Measurements from ENCODE around the gene MAB21L1. TPM values are rescaled to one million over a fixed set of nuclear protein-coding genes. Genes with fewer than 3 reads are reported as not detected.

MAB21L1 gene
- total RNA-seq, 1 experiment from 2014 or later: not detected

DNA sequence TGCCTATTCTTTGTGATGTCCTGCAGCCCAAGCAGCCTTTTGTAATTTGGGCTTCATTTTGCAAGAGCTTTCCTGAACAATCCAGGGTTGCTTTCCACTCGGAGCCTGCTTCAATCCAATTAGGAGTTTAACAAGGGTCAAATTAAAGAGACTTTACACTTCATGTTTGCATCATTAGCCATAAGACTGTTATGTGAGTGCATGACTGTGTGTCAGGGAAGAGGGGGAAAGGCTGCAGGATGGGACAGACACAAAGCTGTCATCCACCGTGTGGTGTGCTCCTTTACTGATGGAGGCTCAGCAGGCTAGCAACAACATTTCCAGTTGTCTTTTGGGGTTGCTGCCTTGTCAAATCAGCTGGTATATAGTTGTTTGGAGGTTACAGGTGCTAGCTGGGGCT is 23.7 kb upstream of the MAB21L1 start:
- TF ChIP-seq, protein P1, sequence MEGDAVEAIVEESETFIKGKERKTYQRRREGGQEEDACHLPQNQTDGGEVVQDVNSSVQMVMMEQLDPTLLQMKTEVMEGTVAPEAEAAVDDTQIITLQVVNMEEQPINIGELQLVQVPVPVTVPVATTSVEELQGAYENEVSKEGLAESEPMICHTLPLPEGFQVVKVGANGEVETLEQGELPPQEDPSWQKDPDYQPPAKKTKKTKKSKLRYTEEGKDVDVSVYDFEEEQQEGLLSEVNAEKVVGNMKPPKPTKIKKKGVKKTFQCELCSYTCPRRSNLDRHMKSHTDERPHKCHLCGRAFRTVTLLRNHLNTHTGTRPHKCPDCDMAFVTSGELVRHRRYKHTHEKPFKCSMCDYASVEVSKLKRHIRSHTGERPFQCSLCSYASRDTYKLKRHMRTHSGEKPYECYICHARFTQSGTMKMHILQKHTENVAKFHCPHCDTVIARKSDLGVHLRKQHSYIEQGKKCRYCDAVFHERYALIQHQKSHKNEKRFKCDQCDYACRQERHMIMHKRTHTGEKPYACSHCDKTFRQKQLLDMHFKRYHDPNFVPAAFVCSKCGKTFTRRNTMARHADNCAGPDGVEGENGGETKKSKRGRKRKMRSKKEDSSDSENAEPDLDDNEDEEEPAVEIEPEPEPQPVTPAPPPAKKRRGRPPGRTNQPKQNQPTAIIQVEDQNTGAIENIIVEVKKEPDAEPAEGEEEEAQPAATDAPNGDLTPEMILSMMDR (IDR thresholded peaks at IDR 0.05): no peak
- TF ChIP-seq, protein P2, sequence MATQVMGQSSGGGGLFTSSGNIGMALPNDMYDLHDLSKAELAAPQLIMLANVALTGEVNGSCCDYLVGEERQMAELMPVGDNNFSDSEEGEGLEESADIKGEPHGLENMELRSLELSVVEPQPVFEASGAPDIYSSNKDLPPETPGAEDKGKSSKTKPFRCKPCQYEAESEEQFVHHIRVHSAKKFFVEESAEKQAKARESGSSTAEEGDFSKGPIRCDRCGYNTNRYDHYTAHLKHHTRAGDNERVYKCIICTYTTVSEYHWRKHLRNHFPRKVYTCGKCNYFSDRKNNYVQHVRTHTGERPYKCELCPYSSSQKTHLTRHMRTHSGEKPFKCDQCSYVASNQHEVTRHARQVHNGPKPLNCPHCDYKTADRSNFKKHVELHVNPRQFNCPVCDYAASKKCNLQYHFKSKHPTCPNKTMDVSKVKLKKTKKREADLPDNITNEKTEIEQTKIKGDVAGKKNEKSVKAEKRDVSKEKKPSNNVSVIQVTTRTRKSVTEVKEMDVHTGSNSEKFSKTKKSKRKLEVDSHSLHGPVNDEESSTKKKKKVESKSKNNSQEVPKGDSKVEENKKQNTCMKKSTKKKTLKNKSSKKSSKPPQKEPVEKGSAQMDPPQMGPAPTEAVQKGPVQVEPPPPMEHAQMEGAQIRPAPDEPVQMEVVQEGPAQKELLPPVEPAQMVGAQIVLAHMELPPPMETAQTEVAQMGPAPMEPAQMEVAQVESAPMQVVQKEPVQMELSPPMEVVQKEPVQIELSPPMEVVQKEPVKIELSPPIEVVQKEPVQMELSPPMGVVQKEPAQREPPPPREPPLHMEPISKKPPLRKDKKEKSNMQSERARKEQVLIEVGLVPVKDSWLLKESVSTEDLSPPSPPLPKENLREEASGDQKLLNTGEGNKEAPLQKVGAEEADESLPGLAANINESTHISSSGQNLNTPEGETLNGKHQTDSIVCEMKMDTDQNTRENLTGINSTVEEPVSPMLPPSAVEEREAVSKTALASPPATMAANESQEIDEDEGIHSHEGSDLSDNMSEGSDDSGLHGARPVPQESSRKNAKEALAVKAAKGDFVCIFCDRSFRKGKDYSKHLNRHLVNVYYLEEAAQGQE (IDR thresholded peaks at IDR 0.05; ENCODE audit: insufficient read depth in 1 of 2, low read depth in 2 of 2, low read length in 1 of 2): no peak
- TF ChIP-seq TCF7L2 (IDR thresholded peaks at IDR 0.05; ENCODE audit: low read depth, low read length): no peak
- no peak for TF ChIP-seq POLR2AphosphoS5 (IDR thresholded peaks at IDR 0.05; ENCODE audit: low read depth, low read length)
- TF ChIP-seq SIN3A (IDR thresholded peaks at IDR 0.05; ENCODE audit: borderline replicate concordance, insufficient read depth, low read depth, low read length): no peak
- H3K4me3 ChIP-seq (ENCODE audit: low read depth in 2 of 2, low read length in 2 of 2): no peak overlapping the region
- H3K9me3 ChIP-seq (ENCODE audit: control insufficient read depth, insufficient read depth, low read depth, low read length): no peaks in the 10 kb centered on the region
- POLR2A ChIA-PET: no interaction called here
- H3K4me1 ChIP-seq (ENCODE audit: control insufficient read depth, insufficient read depth, low read length): no peaks in the 10 kb centered on the region
- CTCF ChIA-PET: interaction anchor here (1.1 kb wide), 1 partner anchor 55 kb away, joined by 3 read pairs; no protein-coding TSS in a partner anchor
- no peak for ATAC-seq
- no peak overlapping the region for H3K27ac ChIP-seq (ENCODE audit: low read length)
- in situ Hi-C loops (cut with HindIII; ENCODE audit: low pct_unique_long_range_greater_than_20kb, low sequenced_read_pairs) (no loop called here), intact Hi-C loops (cut with micrococcal nuclease; ENCODE audit: unreplicated experiment) (no loop called here)
- no peaks in the 10 kb centered on the region for H3K36me3 ChIP-seq (ENCODE audit: control insufficient read depth, insufficient read depth, low read length)
- DNase-seq (ENCODE audit: low read depth, low spot score): no peak
- no TSS peak for BruUV-seq (replicated peaks)
- H3K27me3 ChIP-seq (ENCODE audit: control insufficient read depth, insufficient read depth, low read length): no peaks in the 10 kb centered on the region

DNA sequence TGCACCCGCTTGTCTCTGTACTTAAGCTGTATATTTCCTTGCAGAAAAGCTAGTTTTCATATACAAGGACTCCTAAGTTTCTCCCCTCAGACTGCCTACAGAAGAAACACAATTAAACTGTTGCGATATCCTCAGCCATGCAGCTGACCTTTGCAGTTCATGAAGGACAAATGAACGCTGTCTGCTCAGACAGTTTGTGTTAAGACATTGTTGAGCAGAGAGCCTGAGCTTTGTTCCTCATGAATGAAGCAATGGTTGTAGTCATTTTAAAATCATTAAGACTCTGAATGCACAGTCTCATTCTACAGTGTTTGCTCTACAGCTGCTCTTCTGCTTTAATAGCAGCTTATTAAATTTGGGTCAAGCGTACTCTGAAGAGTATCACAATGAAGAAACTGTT is 23.2 kb upstream of the MAB21L1 start:
- CTCF ChIA-PET: no interaction called here

More for the DNA sequence above, 23.2 kb upstream of the MAB21L1 start:
- no TSS peak for BruUV-seq (replicated peaks)
- POLR2A ChIA-PET: no interaction called here
- in situ Hi-C loops (cut with HindIII; ENCODE audit: low pct_unique_long_range_greater_than_20kb, low sequenced_read_pairs) (no loop called here), intact Hi-C loops (cut with micrococcal nuclease; ENCODE audit: unreplicated experiment) (no loop called here)
- Histone ChIP-seq H3K27ac (ENCODE audit: low read length) (no peak overlapping the region), H3K4me1 (ENCODE audit: control insufficient read depth, insufficient read depth, low read length) (no peaks in the 10 kb centered on the region), H3K27me3 (ENCODE audit: control insufficient read depth, insufficient read depth, low read length) (no peaks in the 10 kb centered on the region), H3K36me3 (ENCODE audit: control insufficient read depth, insufficient read depth, low read length) (no peaks in the 10 kb centered on the region), H3K4me3 (ENCODE audit: low read depth in 2 of 2, low read length in 2 of 2) (no peak overlapping the region), H3K9me3 (ENCODE audit: control insufficient read depth, insufficient read depth, low read depth, low read length) (no peaks in the 10 kb centered on the region)
- no peak for TF ChIP-seq TCF7L2 (IDR thresholded peaks at IDR 0.05; ENCODE audit: low read depth, low read length)
- TF ChIP-seq, protein P2 (IDR thresholded peaks at IDR 0.05; ENCODE audit: insufficient read depth in 1 of 2, low read depth in 2 of 2, low read length in 1 of 2): no peak
- TF ChIP-seq, protein P1 (IDR thresholded peaks at IDR 0.05): no peak
- no peak for TF ChIP-seq POLR2AphosphoS5 (IDR thresholded peaks at IDR 0.05; ENCODE audit: low read depth, low read length)
- TF ChIP-seq SIN3A (IDR thresholded peaks at IDR 0.05; ENCODE audit: borderline replicate concordance, insufficient read depth, low read depth, low read length): no peak
- ATAC-seq (no peak), DNase-seq (ENCODE audit: low read depth, low spot score) (no peak)

Measured in Panc1 (cell line).